HG03045 (cell line): Measurements from ENCODE around the gene ABR.
"Not testable (repeated sequence)": the region's sequence is repeated elsewhere in the genome, so short reads cannot be mapped to it uniquely, and the experiment has no call there.

ENCODE experiments used
- ATAC-seq: cut with Tn5 transposase; IDR thresholded peaks from one replicate; pipeline ENCODE4 v1.9.1; 2021; ENCODE audit warnings: mild to moderate bottlenecking, moderate library complexity; ENCODE audit not compliant: unreplicated experiment

ABR gene

DNA sequence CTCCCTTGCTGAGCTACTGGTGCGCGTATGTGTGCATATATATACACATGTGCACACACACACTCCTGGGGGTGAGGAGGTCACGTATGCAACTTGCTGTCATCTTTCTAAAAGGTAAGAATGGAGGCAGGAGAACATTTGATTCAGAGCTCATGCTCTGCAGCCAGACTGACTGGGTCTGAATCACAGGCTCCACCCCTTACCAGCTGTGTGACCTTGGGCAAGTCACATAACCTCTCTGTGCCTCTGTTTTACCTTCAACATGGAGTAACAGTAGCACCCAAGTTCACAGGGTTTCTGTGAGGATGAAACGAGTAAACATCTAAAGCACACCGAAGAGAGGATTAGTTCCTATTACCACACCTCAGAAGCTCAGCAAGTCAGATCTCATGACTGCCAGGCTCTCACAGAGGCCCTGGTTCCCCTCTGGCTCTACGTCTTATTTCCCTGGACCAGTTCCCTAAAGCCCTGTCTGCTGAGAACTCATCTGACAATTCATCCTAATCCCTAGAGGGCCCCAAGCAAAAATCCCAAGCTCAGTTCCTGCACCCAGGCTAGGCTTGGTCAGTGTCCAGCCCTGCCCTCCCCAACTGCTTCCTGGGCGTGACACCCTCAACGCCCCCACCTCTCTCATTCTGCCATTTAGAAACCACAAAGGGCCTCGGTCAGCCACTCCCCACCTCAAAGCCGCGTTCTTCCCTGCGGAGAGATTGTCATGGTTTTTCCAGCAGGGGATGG is 28.7 kb downstream of the ABR start:
- no peak for ATAC-seq

DNA sequence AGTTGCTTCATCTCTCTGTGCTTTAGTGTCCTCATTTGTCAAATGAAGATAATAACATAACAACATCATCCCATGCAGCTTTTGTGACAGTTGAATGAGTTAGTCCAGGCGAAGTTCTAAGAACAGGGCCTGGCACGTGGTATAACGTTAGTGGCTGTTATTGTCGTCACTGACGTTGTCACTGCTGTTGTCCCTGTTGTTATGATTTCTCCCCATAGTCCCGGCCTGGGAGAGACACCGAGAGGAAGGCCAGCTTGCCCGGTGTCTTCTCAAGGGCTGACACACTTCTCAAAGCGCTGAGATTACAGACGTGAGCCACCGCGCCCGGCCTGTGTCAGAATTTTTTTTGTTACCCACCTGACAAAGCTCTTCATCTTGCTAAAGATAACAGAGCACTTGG is 29.9 kb downstream of the ABR start:
- ATAC-seq, result no peak

DNA sequence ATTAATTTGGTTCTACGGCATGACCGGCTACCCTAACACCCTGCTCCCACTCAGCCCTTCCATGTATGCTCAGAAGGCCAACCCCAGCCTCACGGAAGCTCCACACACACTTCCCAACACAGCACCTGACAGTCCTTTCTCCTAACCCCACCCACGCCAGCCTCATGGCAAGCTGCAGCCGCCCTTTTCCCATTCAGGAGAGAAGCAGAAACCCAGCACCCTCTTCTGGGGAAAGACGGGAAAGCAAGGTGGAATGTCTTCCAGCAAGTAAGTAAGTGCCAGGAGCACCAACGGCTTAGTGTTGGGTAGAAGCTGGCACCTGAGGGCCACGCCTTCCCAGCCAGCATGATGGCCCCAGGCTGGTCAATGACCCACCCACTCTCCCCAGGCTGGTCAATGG is 32.1 kb downstream of the ABR start:
- no peak for ATAC-seq

DNA sequence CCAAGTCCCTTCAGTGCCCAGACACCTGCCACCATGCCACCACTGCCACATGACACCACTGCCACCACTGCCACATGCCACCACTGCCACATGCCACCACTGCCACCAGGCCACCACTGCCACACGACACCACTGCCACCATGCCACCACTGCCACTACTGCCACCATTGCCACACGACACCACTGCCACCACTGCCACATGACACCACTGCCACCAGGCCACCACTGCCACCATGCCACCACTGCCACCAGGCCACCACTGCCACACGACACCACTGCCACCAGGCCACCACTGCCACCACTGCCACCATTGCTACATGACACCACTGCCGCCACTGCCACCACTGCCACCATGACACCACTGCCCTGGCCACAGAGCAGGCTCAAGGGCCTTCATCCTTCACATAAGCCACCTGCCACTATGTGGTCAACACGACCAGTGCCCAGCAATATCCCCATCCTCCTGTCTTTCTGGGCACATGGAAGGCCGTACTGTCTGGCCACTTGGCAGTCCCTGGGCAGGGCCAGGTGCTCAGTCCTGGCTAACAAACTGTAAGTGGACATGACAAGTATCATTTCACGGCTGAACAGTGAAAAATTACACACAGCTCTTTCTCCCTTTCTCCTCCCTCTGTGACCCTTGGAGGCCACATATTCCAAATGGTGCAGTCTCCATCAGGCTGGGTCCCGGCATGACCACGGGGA is 33.1 kb downstream of the ABR start:
- ATAC-seq, result no peak

DNA sequence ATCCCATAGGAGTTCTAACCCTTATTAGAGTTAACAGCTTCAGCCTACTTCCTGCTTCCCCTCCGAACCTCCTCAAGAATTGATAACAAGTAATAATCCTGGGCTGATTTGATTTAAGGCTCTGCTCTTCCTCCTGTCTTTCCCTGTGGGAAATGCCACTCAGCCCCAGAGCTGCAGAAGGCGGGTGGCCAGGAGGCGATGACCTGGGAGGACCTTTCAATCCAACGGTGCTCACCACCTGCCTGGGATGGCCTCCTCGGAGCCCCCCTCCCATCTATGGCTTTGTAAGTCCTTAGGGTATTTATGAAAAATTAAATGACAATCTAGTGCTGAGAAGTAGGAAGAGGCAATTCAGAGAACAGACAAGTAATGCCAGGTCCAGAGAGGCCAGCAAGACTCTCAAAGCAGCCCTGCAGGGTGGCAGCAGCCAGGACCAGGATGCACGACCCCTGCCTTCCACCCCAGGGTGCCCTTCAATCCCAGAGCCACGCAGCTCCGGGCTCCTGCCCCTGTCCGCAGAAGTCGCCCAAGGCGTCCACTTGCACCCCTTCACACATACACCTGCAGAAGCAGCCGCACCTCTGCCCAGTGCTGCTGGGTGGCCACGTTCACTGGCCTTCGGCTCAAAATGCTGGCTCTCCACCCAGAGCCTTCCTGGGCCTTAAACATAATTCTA is 34.3 kb downstream of the ABR start:
- no peak for ATAC-seq

DNA sequence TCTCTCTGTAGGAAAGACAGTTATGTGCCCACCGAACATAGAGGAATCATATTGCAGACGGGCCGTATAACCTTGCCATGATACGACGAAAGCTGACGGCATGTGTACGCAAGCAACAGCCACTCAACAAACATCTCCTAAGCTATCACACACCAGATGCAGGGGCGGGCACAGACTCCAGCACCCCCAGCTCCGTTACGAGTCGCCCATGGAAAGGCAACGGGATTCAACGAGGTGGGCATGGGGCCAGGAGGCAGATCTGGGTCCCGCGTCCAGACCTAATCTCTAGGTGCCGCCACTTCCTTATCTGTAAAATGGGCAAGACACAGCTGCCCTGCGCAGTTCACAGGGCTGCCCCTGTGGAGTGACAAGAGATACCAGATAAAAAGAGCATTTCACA is 35.6 kb downstream of the ABR start:
- ATAC-seq, result no peak

DNA sequence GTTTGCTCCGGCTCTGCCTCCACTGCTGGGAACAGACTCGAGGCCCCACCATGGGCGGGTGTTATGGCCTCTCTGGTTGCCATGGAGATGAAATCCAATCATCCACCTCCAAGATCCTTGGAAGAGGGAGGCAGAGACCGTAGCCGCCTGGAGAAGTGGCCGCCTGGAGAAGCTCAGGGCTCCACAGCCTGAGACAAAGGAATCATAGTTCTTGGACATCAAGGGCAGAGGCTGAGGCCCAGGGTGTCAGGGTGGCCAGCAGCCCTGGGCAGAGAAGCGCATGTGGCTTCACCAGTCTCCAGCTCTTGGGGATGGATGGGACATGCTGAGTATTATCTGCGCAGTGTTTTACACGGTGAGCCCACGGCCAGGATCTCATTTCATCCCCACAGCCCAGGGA is 36.2 kb downstream of the ABR start:
- ATAC-seq, result no peak

DNA sequence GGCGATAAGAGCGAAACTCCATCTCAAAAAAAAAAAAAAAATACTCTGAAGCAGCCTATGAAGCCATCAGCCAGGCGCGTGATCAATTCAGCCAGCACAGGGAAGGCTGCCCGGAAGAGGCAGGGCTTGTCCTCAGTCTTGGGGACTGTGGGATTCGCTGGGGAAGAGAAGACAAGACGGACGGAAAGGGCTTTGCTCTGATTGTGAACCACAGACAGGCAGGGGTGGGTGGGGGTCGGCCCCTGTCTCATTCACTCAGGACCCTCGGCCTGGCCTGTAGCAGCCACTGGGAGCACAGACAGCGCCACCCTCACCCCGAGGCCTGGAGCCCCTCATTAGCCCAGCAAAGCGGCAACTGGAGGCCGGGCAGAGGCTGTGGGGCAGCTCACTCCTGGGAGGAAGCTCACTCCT is 37.2 kb downstream of the ABR start:
- no peak for ATAC-seq

DNA sequence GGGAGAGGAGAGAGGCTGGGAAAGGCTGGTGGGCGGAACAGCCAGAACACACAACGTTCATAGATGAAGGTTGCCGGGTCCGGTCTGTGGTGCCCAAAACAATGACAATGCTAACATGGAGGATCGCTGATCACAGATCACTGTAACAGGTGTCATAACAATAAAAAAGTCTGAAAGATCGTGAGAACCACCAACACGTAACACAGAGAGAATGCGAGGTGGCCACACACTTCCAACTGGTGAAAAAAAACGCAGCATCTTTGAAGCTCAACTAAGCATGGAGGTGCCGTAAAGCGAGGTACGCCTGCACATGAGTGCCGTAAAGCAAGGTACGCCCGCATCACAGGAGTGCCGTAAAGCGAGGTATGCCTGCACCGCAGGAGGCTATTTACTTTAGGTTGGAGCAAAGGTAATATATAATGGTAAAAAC is 42.3 kb downstream of the ABR start:
- no peak for ATAC-seq

DNA sequence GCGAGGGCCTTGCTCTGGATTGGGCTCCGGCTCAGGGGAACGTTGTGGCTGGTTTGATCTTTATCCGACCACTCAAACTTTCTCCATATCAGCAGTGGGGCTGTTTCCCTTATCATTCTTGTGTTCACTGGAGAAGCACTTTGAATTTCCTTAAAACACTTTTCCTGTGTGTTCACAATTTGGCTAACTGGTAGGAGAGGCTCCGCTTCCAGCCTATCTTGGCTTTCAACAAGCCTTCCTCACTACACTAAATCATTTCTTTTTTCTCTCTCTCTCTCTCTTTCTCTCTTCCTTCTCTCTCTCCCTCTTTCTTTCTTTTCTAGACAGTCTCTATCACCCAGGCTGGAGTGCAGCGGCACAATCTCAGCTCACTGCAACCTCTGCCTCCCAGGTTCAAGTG is 43.0 kb downstream of the ABR start:
- no peak for ATAC-seq

DNA sequence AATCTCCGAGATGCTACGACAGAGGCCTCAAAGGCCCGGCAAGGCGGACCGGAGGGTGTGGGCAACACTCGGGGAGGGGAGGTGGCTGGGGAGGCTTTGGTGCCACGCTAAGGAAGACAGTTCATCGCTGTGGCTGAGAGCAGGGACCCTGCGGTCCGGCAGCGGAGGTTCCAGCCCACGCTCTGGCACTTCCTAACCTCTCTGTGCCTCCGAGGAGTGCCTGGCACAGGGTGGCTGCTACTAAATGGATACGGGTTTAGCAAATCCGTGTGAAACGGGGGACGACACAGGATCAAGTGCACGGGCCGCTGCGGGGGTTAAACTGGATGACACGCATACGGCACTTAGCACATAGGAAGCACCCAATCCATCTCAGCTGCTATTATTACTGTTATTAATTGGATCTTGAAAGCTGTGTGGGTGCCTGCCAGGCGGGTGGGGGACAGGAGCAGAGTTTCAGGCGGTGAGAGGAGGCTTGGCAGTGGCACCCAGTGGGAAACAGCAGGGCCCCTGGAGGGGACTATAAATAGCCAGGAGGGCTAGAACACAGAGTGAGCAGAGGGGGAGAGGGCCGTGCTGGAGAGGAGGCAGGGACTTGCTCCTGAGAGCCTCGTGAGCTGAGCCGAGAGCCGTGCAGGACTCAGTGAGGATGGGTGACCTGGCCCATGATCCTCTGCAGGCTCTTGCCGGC is 45.0 kb downstream of the ABR start:
- ATAC-seq, result no peak

DNA sequence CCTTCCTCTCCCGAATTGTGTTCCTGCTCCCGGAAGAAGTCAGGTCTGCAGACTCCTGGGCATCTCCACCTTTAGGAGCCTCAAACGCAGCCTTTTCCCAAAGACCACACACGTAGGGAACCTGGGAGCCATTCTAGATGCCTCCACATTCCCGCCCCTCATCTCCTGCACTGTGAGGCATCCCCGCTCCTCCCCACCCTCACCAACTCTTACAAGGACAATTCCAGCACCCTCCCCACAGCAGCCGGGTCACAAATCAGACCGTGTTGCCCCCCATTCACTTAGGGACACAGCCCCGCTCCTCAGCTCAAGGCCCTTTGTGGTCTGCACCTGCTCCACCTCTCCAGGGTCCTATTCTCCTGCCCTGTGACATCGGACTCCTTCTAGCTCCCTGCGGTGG is 49.6 kb downstream of the ABR start:
- no peak for ATAC-seq

DNA sequence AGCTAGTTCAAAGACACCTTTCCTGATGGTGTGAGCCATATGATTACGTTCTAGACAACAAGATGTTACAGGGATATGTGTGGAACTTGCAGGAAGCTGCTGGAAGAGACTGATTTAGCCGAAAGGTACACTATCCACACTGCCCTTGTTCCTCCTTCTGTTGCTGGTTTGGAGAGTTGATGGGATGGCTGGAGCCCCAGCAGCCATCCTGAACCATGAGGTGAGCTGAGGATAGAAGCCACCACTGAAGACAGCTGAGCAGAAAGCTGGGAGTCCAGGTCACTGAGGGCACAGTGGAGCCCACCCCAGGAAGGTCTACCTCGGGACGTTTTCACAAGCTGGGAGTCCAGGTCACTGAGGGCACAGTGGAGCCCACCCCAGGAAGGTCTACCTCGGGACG is 51.3 kb downstream of the ABR start:
- ATAC-seq, result not testable (repeated sequence)

DNA sequence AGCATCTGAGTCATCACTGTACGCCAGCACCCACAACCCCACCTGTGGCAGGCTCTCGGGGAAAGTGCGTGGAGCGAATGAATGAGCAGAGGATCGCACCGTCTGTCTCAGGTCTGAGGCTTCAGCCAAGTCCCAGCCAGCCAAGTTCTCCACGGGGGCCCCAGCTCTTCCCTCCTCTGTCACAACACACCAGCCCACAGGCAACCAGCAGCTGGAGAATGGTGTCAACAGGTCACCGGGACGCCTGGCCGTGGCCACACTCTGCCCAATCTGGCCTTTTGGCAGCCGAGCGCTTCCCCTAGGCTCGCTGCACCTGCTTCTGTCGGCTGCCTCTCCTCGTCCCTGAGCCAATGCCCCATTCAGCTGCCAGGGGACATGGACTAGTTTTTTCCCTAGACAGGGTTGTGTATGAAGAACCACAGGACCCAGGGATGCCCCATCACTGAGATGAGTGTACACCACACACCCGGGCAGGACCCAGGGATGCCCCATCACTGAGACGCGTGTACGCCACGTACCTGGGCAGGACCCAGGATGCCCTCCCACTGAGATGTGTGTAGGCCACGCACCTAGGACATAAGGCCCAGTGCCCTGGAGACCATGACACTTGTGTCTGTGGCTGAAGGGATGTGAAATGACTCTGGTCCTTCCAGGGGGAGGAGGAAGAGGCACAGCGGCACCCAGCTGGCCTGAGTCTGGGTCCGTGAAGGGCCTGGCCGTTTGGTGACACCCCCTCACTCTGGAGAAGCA is 52.8 kb downstream of the ABR start:
- no peak for ATAC-seq

DNA sequence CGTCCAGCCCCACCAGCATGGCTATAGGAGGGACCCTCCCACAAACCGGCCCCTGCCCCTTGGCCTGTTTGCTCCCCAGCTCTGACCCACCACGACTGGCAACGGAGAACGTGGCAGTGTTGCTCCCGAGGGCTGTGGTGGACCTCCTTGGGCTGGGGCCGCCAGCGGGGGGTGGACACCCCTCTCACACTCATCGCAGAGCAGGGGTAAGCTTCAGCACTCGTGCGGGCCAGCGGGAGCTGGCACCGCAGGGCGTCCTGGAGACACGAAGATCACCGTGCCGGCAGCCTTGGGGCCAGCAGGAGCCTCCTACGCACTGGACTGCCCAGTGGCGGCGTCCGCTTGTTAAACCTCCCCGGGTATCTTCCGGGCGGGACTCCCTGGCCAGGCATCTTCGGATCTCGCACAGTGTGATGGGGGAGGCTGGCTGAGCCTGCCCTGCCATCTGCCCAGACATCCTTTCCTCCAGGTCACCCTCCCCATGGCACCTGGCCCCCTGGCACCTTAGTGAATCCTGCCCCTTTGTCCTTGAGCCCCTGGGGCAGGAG is 53.5 kb downstream of the ABR start:
- no peak for ATAC-seq

DNA sequence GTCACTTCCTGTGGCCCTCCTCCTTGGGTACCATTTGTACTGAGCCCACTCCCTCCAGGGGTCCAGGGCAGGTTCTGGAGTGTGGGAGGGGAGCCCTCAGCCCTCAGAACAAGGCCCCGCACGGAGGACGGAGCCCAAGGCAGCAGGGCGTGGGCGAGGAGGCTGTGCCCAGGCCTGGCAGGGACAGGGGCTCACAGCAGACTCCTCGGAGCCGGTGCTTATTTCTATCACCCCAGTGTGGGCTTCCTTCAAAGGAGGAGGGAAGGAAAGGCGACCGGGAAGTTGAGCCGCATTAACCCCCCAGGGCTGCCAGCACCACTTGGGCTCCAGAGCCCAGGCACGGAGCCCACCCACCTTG is 54.0 kb downstream of the ABR start:
- ATAC-seq, result no peak

DNA sequence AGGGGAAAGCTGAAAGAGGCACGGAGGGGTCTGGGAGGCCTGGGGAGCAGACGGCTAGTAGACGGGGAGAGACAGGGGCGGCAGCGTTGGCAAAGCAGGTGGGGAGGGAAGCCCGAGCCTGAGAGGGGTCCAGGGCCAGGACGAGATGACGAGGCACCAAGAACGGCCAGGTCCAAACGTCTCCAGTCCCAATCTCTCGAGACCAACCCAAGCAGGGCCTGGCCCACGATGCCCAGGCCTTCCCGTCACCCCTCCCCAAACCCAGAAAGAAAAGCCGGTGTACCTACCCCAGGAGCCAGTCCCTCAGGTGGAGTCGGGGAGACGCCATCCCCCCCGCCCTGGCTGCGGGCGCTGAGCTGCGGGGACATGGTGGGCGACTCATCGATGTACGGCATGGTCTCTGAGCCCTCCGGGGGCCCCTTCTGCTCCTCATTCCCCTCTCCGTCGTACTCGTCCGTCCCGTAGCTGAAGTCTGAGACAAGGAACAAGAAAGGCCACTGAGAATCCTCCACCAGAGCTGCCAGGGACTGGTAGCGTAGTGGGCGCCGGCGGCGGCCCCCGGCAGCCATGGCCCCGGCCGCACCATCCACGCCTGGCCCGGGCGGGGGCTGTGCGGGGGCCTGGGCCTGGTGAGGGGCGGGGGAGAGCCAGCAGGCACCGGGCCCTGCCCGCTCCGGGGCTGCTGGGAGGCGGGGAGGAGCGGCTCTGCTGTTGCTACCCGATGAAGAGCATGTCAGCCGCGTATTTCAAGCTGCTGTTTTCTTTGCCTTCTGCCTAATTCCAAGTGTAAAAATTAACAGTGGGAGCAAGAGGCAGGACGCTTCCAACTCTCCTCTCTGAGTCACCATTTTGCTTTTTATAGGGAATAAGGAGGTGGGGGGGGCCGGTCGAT is 54.6 kb downstream of the ABR start:
- ATAC-seq, result no peak

DNA sequence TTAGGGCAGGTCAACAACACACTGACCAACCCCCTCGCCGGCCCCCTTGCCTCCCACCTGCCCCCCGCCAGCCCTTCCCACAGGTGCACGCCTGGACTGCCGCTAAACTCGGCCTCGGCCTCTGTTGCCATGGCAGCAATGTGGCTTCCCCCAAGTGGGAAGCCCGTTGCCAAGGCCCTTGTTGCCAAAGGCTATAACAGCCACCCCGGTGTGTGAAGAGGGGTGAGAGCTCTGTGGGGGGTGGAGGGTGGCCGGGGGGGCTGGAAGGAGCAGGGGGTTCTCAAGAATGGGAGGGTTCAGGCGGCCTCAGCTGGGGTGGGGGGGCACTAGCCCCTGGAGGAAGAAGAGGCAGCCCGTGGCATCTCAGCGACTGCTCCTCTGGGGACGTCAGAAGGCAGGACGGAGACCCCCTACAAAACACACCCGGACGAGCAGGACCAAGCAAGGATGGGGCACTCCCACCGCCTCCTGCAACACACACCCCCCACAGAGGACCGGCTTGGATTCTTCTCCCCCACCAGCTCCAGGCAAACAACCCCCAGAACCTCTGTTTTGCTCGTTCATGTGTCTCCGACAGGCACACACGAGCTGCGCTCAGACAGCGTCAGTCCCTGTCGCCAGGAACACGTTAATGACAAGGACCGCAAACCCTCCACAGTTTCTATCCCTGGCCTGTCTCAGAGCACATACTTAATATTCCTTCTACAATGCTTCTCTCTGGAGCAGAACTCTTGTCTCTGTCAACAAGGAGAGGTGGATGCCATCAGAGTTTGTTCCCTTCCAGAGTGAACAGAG is 55.7 kb downstream of the ABR start:
- ATAC-seq, result no peak

DNA sequence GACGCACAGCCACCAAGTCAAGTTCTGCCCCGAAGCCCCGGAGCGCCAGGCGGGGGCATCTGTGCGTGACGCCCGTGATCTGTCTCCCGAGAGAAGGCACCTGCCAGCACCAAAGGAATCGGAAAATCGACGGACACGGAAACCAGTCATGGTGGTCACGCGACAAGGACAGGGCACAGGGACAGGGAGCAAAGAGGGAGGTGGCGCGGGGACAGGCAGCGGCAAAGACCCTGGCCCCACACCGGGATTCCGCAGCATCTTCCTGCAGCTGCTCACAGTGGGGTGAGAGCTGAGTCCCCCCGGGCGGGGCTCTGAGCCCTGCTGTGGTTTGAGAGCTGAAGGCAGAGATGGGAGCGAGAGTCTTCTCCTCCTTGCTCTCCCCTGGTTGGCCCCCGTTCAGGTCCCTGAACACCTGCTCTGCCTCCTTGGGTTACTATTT is 56.4 kb downstream of the ABR start:
- no peak for ATAC-seq
